GM21529 (cell line): ENCODE measurements around the gene SP6.

Source experiments
- ATAC-seq: cut with Tn5 transposase; IDR thresholded peaks from one replicate; pipeline ENCODE4 v1.9.1; 2021; ENCODE audit not compliant: unreplicated experiment

The SP6 gene

DNA sequence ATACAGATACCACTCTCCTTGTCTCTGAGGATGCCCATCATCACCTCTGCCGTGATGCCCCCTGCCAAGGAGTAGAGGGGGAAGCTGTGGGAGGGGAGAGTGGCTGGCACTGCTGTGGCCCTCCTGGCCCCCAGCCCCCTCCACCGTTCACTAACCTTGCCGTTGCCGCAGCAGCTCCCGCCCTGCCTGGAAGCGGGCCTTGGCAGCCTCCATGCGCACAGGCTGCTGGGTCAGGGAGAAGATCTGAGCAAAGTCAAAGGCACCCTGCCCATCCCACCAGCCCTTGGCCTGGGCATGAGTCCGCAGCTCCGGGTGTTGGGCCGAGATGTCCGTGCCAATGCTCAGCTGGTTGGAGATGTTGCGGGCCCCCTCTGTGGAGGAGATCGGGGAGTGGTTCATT, 12.3 kb downstream of the SP6 start:
- ATAC-seq = no peak

DNA sequence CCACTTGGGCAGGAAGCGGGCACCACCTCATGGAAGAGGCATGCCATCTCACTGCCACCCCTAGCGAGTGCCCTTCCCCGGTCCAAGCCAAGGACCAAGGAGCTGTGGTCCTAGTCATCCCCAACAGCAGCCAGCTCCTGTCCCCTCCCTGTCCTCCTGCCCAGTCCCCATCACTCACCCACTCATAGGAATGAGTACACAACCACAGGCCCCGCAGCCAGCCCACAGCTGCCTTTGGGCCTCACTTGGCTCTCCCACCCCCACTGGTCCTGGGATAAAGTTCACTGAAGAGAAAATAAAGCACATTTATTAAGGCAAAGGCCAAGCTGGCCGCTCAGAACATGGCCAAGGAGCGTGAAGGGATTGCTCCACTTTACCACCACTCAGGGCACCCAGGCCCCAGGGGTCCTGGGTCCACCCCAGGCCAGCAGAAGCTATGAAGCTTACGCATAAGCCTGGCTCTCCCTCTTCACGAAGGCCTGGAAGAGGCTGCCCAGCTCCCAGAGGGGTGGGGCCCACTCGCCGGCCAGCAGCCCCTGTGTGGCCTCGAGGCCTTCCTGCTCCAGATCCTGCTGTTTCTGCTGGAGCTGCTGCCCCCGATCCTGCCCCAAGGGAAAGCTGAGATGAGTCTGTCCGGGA, 13.4 kb downstream of the SP6 start:
- ATAC-seq = no peak

GRCh38 chr17:47836601-47837000, 14.4 kb downstream of the SP6 start:
- ATAC-seq = no peak

- no peak for ATAC-seq
Measured at GRCh38 chr17:47834756-47835155, 16.2 kb downstream of the SP6 start.

GRCh38 chr17:47831934-47832327, 19.0 kb downstream of the SP6 start:
- no peak for ATAC-seq

GRCh38 chr17:47831003-47831933, 19.7 kb downstream of the SP6 start, which contains the start of the genes LRRC46 and MRPL10:
LRRC46 (plus strand) TSS chr17:47831670; CDS start chr17:47831990, 320 bp downstream.
MRPL10 (minus strand) TSS chr17:47831541; CDS start chr17:47831511, 30 bp downstream.
- ATAC-seq = peak; percentile 84

GRCh38 chr17:47830396-47831002, 20.5 kb downstream of the SP6 start:
- no peak for ATAC-seq

DNA sequence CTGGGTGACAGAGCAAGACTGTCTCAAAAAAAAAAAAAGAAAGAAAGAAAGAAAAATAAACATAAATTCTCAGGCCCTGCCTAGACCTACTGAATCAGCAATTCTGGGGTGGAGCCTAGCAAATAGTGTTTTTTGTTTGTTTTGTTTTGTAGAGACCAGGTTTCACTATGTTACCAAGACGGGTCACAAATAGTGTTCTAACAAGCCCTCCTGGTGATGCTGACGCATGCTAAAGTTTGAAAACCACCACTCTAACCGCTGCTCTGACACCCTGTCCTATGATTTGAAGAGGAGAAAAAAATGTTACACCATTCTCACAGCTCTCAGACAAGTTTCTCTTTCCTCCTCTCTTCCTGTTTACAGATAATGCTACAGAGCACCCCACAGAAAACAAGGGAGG, 21.1 kb downstream of the SP6 start:
- ATAC-seq = no peak

DNA sequence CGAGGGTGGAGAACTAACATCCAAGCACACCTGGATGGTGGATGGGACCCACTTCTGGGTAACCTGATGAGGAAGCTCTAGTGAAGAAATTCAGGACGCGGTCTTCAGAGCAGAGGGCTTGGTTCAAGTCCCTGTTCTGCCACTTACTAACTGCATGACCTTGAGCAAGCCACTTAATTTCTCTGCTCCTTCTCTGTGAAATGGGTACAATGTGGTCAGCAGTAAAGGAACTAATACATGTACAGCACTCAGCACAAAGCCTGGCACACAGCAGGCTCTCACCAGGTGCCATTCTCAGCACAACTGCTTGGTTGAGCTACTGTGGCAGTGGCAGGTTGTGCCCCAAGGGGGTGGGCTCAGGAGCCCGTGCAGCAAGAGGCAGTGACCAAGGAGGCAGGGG, 27.4 kb downstream of the SP6 start:
- no peak for ATAC-seq

DNA sequence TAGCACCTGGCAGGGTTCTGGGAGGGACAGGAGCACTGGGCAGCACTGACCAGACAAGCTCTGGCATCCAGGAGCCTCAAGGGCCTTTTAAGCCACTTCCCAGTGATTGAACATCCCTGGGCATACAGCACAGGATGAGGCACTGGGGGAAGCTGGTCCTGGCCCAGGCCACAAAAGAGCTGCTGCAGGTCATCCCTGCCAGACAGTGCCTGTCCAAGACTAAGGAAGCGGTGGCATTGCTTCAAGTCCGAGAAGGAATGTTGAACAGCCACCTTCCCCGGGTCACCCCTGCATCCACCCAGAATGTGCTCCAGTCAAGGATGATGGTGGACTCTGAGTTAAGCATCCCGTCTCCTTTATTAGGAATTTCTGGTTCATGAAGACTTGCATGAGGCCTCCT, 28.2 kb downstream of the SP6 start:
- no peak for ATAC-seq

- ATAC-seq = peak; percentile 91
Measured at GRCh38 chr17:47821424-47822391, 29.3 kb downstream of the SP6 start, which contains the start of gene OSBPL7. OSBPL7 (minus strand) TSS chr17:47821794; CDS start chr17:47820278, 1,516 bp downstream.

DNA sequence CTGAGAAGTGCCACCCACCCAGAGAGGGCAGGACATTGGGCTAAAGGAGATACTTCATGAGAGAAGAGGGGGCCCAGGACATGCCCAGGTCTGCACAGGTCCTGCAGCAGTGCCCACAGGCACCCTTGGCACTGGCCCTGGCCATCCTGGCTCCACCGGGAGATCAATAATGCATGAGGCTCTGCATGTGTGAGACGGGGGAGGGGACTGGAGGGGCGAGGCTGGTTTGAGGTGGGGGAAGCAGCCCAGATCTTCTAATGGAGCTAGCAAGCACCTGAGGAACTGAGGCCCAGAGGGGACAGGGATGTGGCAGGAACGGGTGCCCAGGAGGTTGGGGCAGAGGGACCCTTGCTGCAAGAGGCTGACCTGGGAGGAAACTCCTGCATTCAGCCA, 29.9 kb downstream of the SP6 start:
- no peak for ATAC-seq

DNA sequence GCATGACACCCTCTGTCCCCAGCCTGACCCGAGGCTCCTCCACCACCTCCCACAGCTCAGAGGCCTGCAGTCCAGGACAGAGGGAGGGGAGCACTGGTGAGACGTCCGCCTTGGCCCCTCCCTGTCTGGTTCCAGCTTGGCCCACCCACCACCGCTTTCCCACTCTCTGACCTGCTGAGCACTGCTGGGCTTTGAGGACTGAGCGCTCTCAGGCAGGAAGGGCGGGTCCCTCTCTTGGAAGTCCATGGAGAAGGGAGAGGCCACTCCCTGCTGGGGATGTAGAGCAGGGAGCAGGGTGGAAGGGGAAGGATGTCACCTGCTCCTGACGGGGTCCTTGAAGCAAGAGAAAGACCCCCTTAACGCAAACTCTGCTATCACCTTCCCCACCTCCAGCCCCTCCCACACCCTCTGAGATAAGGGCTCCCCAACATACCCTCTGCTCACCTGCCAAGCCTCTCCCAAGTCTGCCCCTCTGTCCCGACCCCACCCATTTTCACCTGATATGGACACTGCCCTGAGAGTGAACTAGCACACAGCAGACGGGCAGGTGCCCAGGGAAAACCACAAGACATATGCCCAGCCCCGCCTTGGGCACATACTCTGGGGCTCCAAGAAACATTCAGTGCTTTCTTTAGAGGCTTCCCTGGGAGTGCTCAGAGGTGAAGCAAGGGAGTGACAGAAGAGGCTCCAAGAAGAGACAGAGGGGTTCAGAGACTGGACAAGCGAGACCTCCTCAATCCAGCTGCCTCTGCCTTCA, 30.8 kb downstream of the SP6 start:
- no peak for ATAC-seq

GRCh38 chr17:47819475-47819874, 31.5 kb downstream of the SP6 start:
- ATAC-seq = no peak

- no peak for ATAC-seq
Measured at GRCh38 chr17:47818002-47818695, 32.8 kb downstream of the SP6 start.

DNA sequence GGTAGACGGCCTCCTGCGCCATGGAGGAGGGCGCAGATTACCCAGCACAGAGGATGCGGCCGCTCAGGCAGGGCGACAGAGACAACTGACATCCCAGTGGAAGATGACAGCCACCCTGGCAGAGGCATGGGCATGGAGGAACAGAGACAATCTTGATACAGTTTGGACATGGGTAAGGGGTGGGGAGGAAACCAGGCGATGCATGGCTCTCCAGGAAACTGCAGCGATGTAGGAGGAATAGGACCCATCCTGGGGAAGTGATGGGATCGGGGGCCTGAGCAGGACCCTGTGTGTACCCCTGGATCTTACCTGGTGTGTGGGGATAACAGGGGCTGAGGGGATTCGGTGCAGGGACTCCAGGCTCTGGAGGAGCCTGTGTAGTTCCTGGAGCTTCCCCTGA, 34.0 kb downstream of the SP6 start:
- ATAC-seq = no peak

DNA sequence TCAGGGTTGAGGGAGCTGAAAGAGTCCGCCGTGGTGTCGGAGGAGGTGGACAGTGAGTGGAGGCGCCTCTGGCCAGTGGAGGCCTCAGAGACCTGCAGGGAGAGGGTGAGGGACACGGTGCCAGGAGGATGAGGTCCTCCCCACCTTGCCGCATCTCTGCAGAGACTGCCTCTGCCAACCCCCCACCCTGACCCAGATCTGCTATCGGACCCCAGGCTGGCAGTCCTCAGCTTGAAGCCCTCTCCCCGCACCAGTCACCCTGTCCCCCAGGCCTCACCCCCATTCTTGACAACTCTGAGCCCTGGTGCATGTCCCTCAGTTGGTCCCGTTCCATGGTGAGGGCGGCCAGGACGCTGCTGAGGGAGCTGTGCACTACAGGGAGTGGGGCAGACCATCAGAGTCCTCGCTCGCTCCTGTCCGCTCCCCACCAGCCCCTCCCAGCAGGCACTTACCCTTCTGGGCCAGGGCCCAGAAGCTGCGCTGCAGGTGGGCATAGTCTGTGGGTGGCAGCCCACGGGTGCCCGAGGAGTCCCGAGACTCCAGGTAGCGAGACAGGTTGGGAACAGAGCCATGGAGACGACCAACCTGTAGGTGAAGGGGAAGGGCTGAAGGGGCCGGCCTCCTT, 34.7 kb downstream of the SP6 start:
- no peak for ATAC-seq

DNA sequence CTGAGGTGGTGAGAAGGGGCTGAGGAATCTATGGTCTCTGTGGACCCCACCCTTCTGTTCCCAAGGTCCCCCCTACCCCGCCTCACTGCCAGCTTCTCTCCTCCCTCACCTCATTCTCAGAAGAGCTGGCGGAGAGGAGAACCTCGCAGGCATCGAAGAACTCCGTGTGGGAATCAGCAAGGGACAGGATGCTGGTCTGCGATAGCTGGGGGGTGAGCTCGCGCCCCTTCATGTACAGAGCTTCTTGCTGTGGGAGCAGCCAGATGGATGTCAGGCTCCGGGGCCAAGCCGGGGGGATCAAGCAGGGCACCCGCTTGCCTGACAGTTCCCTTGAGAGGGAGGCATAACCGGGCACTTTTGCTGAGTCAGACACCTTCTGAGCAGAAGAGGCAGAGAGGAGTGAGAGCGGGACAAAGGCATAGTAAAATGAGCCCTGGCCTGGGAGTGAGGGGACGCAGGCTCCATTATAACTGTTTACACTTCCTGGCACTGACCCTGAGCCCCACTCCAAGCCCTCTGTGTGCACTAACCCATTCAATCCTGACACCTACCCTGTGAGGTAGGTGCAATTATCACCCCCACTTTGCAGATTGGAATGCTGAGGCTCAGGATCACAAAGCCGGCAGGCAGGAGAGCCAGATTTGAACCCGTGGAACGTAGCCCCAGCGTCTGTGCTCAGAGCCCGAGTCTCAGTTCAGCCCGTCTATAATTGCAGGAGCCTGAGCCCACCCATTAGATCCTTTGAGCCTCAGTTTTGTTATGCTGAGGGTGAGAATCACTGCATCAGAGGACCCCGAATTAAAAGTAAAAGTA, 35.7 kb downstream of the SP6 start:
- no peak for ATAC-seq
